Hepatocyte (in vitro differentiated cells): ENCODE results near the gene PTAR1. TPM values are rescaled to one million over a fixed set of nuclear protein-coding genes. Genes with fewer than 3 reads are reported as not detected.
A peak's percentile ranks its signal among the peaks of the same experiment; 100 is the strongest.
"Not testable (repeated sequence)": the region's sequence is repeated elsewhere in the genome, so short reads cannot be mapped to it uniquely, and the experiment has no call there.

Experiments
- DNase-seq: peaks from one replicate; pipeline ENCODE4 v3.0.0-alpha.2; 2016; ENCODE audit warnings: low spot score
- H2AFZ ChIP-seq: fragments of 200-600 bp; sonication (generic); 2 replicates; pipeline ENCODE4 v1.6.0; 2016; ENCODE audit warnings: antibody characterized with exemption, mild to moderate bottlenecking
- H3K27ac ChIP-seq: fragments of 200-600 bp; sonication (generic); 2 replicates; pipeline ENCODE4 v1.5.1; 2016; ENCODE audit warnings: mild to moderate bottlenecking
- H3K27me3 ChIP-seq: fragments of 200-600 bp; sonication (generic); 2 replicates; pipeline ENCODE4 v1.6.1; 2016
- H3K36me3 ChIP-seq: fragments of 200-600 bp; sonication (generic); replicated peaks from 2 replicates; pipeline ENCODE4 v1.5.1; 2016; ENCODE audit warnings: low read depth; ENCODE audit not compliant: insufficient read depth
- H3K4me1 ChIP-seq: fragments of 200-600 bp; sonication (generic); 2 replicates; pipeline ENCODE4 v1.5.1; 2016; ENCODE audit warnings: mild to moderate bottlenecking, moderate library complexity; ENCODE audit not compliant: insufficient read depth
- H3K4me2 ChIP-seq: fragments of 200-600 bp; sonication (generic); 2 replicates; pipeline ENCODE4 v1.6.0; 2016
- H3K4me3 ChIP-seq: fragments of 200-600 bp; sonication (generic); 2 replicates; pipeline ENCODE4 v1.5.1; 2016; ENCODE audit warnings: mild to moderate bottlenecking
- H3K79me2 ChIP-seq: fragments of 200-600 bp; sonication (generic); 2 replicates; pipeline ENCODE4 v1.6.0; 2017; ENCODE audit warnings: mild to moderate bottlenecking
- H3K9me2 ChIP-seq: fragments of 200-600 bp; sonication (generic); replicated peaks from 2 replicates; pipeline ENCODE4 v1.6.0; 2017; ENCODE audit warnings: mild to moderate bottlenecking; ENCODE audit not compliant: insufficient read depth
- H3K9me3 ChIP-seq: fragments of 200-600 bp; sonication (generic); 2 replicates; pipeline ENCODE4 v1.5.1; 2016; ENCODE audit warnings: low read depth, mild to moderate bottlenecking
- H4K20me1 ChIP-seq: fragments of 200-600 bp; sonication (generic); 2 replicates; pipeline ENCODE4 v1.6.0; 2016; ENCODE audit warnings: mild to moderate bottlenecking; ENCODE audit not compliant: insufficient read depth, poor library complexity, severe bottlenecking
- CTCF ChIP-seq: fragments of 200-600 bp; sonication (generic); IDR thresholded peaks from 2 replicates; pipeline ENCODE4 v1.5.1; 2016; ENCODE audit warnings: antibody characterized with exemption, mild to moderate bottlenecking; ENCODE audit not compliant: poor library complexity
- EZH2 ChIP-seq: fragments of 200-600 bp; sonication (generic); IDR thresholded peaks from 2 replicates; pipeline ENCODE4 v1.6.1; 2016; ENCODE audit warnings: antibody characterized with exemption, mild to moderate bottlenecking, borderline replicate concordance
- EZH2phosphoT487 ChIP-seq: fragments of 200-600 bp; sonication (generic); IDR thresholded peaks from one replicate; pipeline ENCODE4 v1.6.1; 2018; ENCODE audit warnings: antibody characterized with exemption, mild to moderate bottlenecking, low read depth, moderate library complexity; ENCODE audit not compliant: unreplicated experiment, severe bottlenecking
- whole genome bisulfite sequencing: methylation state at CpG from one replicate; pipeline ENCODE4 v1.1.6; 2016; ENCODE audit warnings: low lambda C conversion rate; ENCODE audit errors: missing lambda C conversion rate; 5-methylcytosine and 5-hydroxymethylcytosine counted together
- polyA plus RNA-seq: library from polyadenylated mRNA; unstranded; fragments of >200 nt; fragmentation: Nextera tagmentation; extraction: Ambion mirVana; gene quantifications from 2 replicates; pipeline ENCODE4 v1.2.1, GENCODE V29; 2016
- total RNA-seq: library from RNA; depleted of rRNA; stranded (reverse); fragments of >200 nt; gene quantifications from 2 replicates; pipeline ENCODE4 v1.2.3, GENCODE V29; 2014

The PTAR1 gene
- total and polyA plus RNA-seq, 2 experiments from 2014 or later = 10.8 to 75.1 TPM

GRCh38 chr9:69773258-69773657 is 13.4 kb upstream of the PTAR1 start:
- Histone ChIP-seq H3K4me2 (no peak overlapping the region), H3K9me2 (no peaks in the 10 kb centered on the region), H4K20me1 (no peaks in the 10 kb centered on the region), H3K4me1 (no peaks in the 10 kb centered on the region), H3K9me3 (no peaks in the 10 kb centered on the region), H3K79me2 (no peaks in the 10 kb centered on the region), H3K36me3 (no peaks in the 10 kb centered on the region), H3K27ac (no peak overlapping the region), H2AFZ (no peak overlapping the region), H3K27me3 (no peaks in the 10 kb centered on the region), H3K4me3 (no peak overlapping the region)
- 95% methylated on average over 1 of the region's 1 CpG for WGBS
- DNase-seq = no peak
- TF ChIP-seq EZH2phosphoT487 (no peak), CTCF (no peak), EZH2 (no peak)

- Histone ChIP-seq H3K9me2 (no peaks in the 10 kb centered on the region), H3K27ac (no peak overlapping the region), H2AFZ (no peak overlapping the region), H3K4me3 (no peak overlapping the region), H3K4me1 (no peaks in the 10 kb centered on the region), H3K9me3 (no peaks in the 10 kb centered on the region), H3K79me2 (no peaks in the 10 kb centered on the region), H3K4me2 (no peak overlapping the region), H3K36me3 (no peaks in the 10 kb centered on the region), H4K20me1 (no peaks in the 10 kb centered on the region), H3K27me3 (no peaks in the 10 kb centered on the region)
- DNase-seq = no peak
- TF ChIP-seq CTCF = no peak
- 86% methylated on average over 4 of the region's 4 CpGs for WGBS
These were observed 12.1 kb upstream of the PTAR1 start for GRCh38 chr9:69771775-69772418.

- TF ChIP-seq EZH2 (no peak), EZH2phosphoT487 (no peak), CTCF (no peak)
- Histone ChIP-seq H3K27ac (no peak overlapping the region), H3K36me3 (no peaks in the 10 kb centered on the region), H3K79me2 (no peaks in the 10 kb centered on the region), H3K4me1 (no peaks in the 10 kb centered on the region), H3K4me2 (no peak overlapping the region), H2AFZ (no peak overlapping the region), H3K4me3 (no peak overlapping the region), H3K9me2 (no peaks in the 10 kb centered on the region), H4K20me1 (no peaks in the 10 kb centered on the region), H3K9me3 (no peaks in the 10 kb centered on the region), H3K27me3 (no peaks in the 10 kb centered on the region)
- WGBS = 89% methylated on average over 1 of the region's 1 CpG
- no peak for DNase-seq
These were observed 8.9 kb upstream of the PTAR1 start for GRCh38 chr9:69768716-69769115.

GRCh38 chr9:69768101-69768500 is 8.3 kb upstream of the PTAR1 start:
- no peaks in the 10 kb centered on the region for H3K36me3 ChIP-seq
- DNase-seq = no peak
- 92% methylated on average over 1 of the region's 1 CpG for WGBS
- no peaks in the 10 kb centered on the region for H3K79me2 ChIP-seq
- H3K27me3 ChIP-seq = no peaks in the 10 kb centered on the region
- H2AFZ ChIP-seq = no peak overlapping the region
- H4K20me1 ChIP-seq = no peaks in the 10 kb centered on the region
- H3K4me2 ChIP-seq = no peak overlapping the region
- no peak overlapping the region for H3K4me3 ChIP-seq
- H3K9me3 ChIP-seq = no peaks in the 10 kb centered on the region
- no peaks in the 10 kb centered on the region for H3K9me2 ChIP-seq
- TF ChIP-seq EZH2 (no peak), EZH2phosphoT487 (no peak), CTCF (no peak)
- H3K27ac ChIP-seq = no peak overlapping the region
- H3K4me1 ChIP-seq = no peaks in the 10 kb centered on the region

- not testable (repeated sequence) for H3K9me2 ChIP-seq, DNase-seq, H4K20me1 ChIP-seq, H3K27me3 ChIP-seq, H3K4me3 ChIP-seq, H3K79me2 ChIP-seq, H3K4me1 ChIP-seq, H3K36me3 ChIP-seq, H3K9me3 ChIP-seq
- peak overlapping the region; percentile 73 for H2AFZ ChIP-seq
- peak overlapping the region; percentile 81 for H3K27ac ChIP-seq
- peak overlapping the region; percentile 31 for H3K4me2 ChIP-seq
- 33% methylated on average over 5 of the region's 5 CpGs for WGBS
These were observed 4.1 kb upstream of the PTAR1 start for GRCh38 chr9:69763862-69764261.
